Pancreas (tissue), 10 donors: Measurements from ENCODE around the gene CCDC85C. TPM values are rescaled to one million over a fixed set of nuclear protein-coding genes. Genes with fewer than 3 reads are reported as not detected.
"Not testable (repeated sequence)": the region's sequence is repeated elsewhere in the genome, so short reads cannot be mapped to it uniquely, and the experiment has no call there.

Experiments
- ATAC-seq, 4 donors: fragments of 200-7000 bp; cut with Tn5 transposase; one replicate each; pipeline versions ENCODE4 v1.8.0 to v1.9.1; 2020; ENCODE audit warnings: mild to moderate bottlenecking in 4 of 4, moderate library complexity in 4 of 4
- DNase-seq, 6 donors: peaks; one replicate each; pipeline ENCODE4 v3.0.0-alpha.2; 2020
- FAIRE-seq: peaks from 2 replicates; lab custom pipeline; 2012; peaks lifted over from hg19 to GRCh38; lab: Jason Lieb, UNC
- H3K27ac ChIP-seq, 4 donors: fragments of 200-600 bp; sonication (generic); 1 replicate in 3 of 4; 2 replicates in 1 of 4; pipeline versions ENCODE4 v1.5.0 to v1.8.0; 2020
- H3K27me3 ChIP-seq, 4 donors: fragments of 200-600 bp; one replicate each; pipeline ENCODE4 v1.8.0; 2021
- H3K36me3 ChIP-seq, 3 donors: fragments of 200-600 bp; sonication (generic) in 1 of 3; one replicate each; pipeline versions ENCODE4 v1.5.0 to v1.8.0; 2020 to 2021
- H3K4me1 ChIP-seq, 3 donors: fragments of 200-600 bp; one replicate each; pipeline ENCODE4 v1.8.0; 2021
- H3K4me3 ChIP-seq, 4 donors: fragments of 200-600 bp; sonication (generic) in 2 of 4; one replicate each; pipeline versions ENCODE4 v1.5.0 to v1.8.0; 2020 to 2021
- H3K9me3 ChIP-seq, 4 donors: fragments of 200-600 bp; one replicate each; pipeline ENCODE4 v1.8.0; 2021
- WGBS, 2 donors: extraction: QIAGEN DNeasy Blood & Tissue Kit; methylation state at CpG; one replicate each; pipeline ENCODE4 v1.1.7; 2013; 5-methylcytosine and 5-hydroxymethylcytosine counted together
- intact Hi-C, 3 donors: fragments of 100-400 bp; cut with DNase I; formaldehyde crosslinking; loops; one replicate each; pipeline versions ENCODE4 v1.11.1 to v1.14.2; 2022
- polyA plus RNA-seq, 2 donors: library from polyadenylated mRNA; stranded (reverse); fragments of 200-250 nt; gene quantifications; one replicate each; pipeline ENCODE4 v1.2.3, GENCODE V29; 2013
- total RNA-seq, 6 donors: library from RNA; stranded (reverse); fragmentation: NEBNext Ultra II Directional in 4 of 6; extraction: Animal tissue kit (Norgen Biotek cat#: 25700) in 4 of 6; gene quantifications; one replicate each; pipeline versions ENCODE4 v1.2.1 to v1.2.4, GENCODE V29; 2021 to 2023
- TF ChIP-seq, protein P1 (sequence below), 4 donors: fragments of 200-600 bp; sonication (generic) in 3 of 4; IDR thresholded peaks; one replicate each; pipeline versions ENCODE4 v1.5.0 to v1.8.0; 2021; ENCODE audit warnings: antibody characterized with exemption in 4 of 4
- donor health status: healthy with polysubstance abuse.
- donor health status: DM: no; HTN: no; CAD: no; lungs with moderate emphysema.
- donor health status: DM: no; HTN: no; CAD: no.
- donor health status: control.
- donor health status: control.
- donor health status: Bipolar disorder and iron deficiency.
- donor health status: DM: yes; HTN: yes; CAD: no.
- donor health status: DM: no; HTN: no; CAD: no.
- donor health status: DM: no; HTN: no; CAD: no.
- donor health status: DM: yes; HTN: yes; CAD: no.

CCDC85C gene
- total and polyA plus RNA-seq, 8 donors = 9.5 to 22.2 (median 17.6) TPM

DNA sequence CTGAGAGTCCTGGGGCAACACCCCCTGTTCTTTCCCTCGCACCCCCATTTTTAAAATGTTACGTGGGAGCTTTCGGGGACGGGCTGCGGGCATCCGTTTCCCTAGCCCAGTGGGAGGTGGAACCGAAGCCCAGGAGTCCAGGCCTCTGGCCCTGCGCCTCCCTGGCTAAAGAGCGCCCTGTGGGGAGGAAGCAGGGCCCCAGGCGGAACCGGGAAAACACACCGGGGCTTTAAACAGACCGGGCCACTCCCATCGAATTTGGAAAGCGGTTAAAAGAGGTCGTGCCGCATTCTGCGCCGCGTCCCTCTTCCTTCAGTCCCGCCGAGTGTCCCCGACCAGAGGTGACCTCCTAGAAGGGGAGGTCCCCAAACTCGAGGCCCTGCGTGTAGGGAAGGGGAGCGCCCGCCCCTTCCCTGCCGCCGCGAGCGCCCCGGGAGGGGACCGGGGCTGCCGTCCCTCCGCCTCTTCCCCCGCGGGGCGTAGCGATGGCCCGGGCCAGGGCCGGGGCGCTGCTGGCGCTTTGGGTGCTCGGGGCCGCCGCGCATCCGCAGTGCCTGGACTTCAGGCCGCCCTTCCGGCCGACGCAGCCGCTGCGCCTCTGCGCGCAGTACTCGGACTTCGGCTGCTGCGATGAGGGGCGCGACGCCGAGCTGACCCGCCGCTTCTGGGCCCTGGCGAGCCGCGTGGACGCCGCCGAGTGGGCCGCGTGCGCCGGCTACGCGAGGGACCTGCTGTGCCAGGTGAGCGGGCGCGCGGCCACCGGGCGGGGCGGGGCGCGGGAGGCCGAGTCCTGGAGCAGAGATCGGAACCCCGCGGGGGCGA is 40.9 kb upstream of the CCDC85C start, which contains the start of gene HHIPL1:
HHIPL1 (plus strand) TSS at position 407 of the 822 bp plus-strand sequence; CDS start at position 486, 79 bp downstream.
- Histone ChIP-seq H3K9me3 (no peaks in the 10 kb centered on the region), H3K27me3 (no peaks in the 10 kb centered on the region), H3K4me3 (peak within 1 kb of the TSS; percentile 31 to 49 (median 35)), H3K4me1 (no peaks in the 10 kb centered on the region), H3K27ac (no peak within 1 kb of the TSS), H3K36me3 (no peaks in the 10 kb centered on the region)
- intact Hi-C loops = no loop called here
- TF ChIP-seq, protein P1, sequence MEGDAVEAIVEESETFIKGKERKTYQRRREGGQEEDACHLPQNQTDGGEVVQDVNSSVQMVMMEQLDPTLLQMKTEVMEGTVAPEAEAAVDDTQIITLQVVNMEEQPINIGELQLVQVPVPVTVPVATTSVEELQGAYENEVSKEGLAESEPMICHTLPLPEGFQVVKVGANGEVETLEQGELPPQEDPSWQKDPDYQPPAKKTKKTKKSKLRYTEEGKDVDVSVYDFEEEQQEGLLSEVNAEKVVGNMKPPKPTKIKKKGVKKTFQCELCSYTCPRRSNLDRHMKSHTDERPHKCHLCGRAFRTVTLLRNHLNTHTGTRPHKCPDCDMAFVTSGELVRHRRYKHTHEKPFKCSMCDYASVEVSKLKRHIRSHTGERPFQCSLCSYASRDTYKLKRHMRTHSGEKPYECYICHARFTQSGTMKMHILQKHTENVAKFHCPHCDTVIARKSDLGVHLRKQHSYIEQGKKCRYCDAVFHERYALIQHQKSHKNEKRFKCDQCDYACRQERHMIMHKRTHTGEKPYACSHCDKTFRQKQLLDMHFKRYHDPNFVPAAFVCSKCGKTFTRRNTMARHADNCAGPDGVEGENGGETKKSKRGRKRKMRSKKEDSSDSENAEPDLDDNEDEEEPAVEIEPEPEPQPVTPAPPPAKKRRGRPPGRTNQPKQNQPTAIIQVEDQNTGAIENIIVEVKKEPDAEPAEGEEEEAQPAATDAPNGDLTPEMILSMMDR (IDR thresholded peaks at IDR 0.05) = no peak
- ATAC-seq (peak in 3 of 4 donors; percentile 54 to 74 (median 60)), DNase-seq (peak in 1 of 6 donors; percentile 66), FAIRE-seq (no peak)
- 9 to 11% methylated on average over 79 to 91 of the region's 91 CpGs for WGBS, 2 donors

GRCh38 chr14:99644035-99644587 is 40.1 kb upstream of the CCDC85C start:
- ATAC-seq (no peak), FAIRE-seq (no peak), DNase-seq (no peak)
- Histone ChIP-seq H3K27ac (no peak overlapping the region), H3K4me3 (no peak overlapping the region), H3K9me3 (no peaks in the 10 kb centered on the region), H3K27me3 (no peaks in the 10 kb centered on the region), H3K4me1 (no peaks in the 10 kb centered on the region), H3K36me3 (no peaks in the 10 kb centered on the region)
- intact Hi-C loops = no loop called here
- TF ChIP-seq, protein P1 (IDR thresholded peaks at IDR 0.05) = no peak
- WGBS, 2 donors = 92% methylated on average over 11 of the region's 11 CpGs

DNA sequence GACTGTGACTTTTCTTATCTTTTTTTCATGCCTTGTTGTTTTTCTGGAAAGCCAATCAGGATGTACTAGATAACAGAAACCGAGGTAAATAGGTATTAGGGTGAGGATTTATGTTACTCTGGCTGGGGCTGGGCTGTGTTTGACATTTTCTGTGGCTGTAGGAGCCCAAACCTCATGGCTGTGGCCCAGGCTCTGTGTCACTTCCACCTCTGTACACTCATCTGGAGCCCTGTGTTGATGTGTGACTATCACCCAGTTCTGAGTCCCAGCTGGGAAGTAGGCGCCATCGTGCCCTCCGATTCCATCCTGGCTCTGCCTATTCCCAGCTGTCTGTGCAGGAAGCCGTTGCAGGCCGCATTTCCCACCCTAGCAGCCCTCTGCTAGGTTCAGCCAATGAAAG is 39.3 kb upstream of the CCDC85C start:
- no peak for DNase-seq
- Histone ChIP-seq H3K9me3 (no peaks in the 10 kb centered on the region), H3K4me1 (no peaks in the 10 kb centered on the region), H3K27ac (no peak overlapping the region), H3K27me3 (no peaks in the 10 kb centered on the region), H3K36me3 (no peaks in the 10 kb centered on the region), H3K4me3 (no peak overlapping the region)
- no peak for FAIRE-seq
- TF ChIP-seq, protein P1 (IDR thresholded peaks at IDR 0.05) = no peak
- 68 to 70% methylated on average over 6 of the region's 6 CpGs for WGBS, 2 donors
- ATAC-seq = no peak
- intact Hi-C loops = no loop called here

GRCh38 chr14:99642771-99643170 is 38.8 kb upstream of the CCDC85C start:
- FAIRE-seq, H3K27ac ChIP-seq, H3K36me3 ChIP-seq, ATAC-seq, H3K4me1 ChIP-seq, H3K4me3 ChIP-seq, H3K9me3 ChIP-seq, H3K27me3 ChIP-seq, DNase-seq, intact Hi-C loops: not testable (repeated sequence)
- WGBS, 2 donors = 94 to 97% methylated on average over 5 of the region's 5 CpGs

GRCh38 chr14:99637624-99638023 is 33.6 kb upstream of the CCDC85C start:
- Histone ChIP-seq H3K27me3 (no peaks in the 10 kb centered on the region), H3K4me1 (no peaks in the 10 kb centered on the region), H3K9me3 (no peaks in the 10 kb centered on the region), H3K4me3 (no peak overlapping the region), H3K36me3 (no peaks in the 10 kb centered on the region), H3K27ac (no peak overlapping the region)
- DNase-seq = no peak
- FAIRE-seq = no peak
- ATAC-seq = no peak
- intact Hi-C loops = loop anchor here in 1 of 3 donors (10.0 kb wide), 1 partner anchor 113 kb away; no protein-coding TSS in a partner anchor
- TF ChIP-seq, protein P1 (IDR thresholded peaks at IDR 0.05) = no peak
- WGBS, 2 donors = 80 to 89% methylated on average over 7 of the region's 7 CpGs
